HEK293 (cell line): ENCODE data around the gene MRPL14.

Source experiments
- CTCF ChIA-PET: fragments of 350-600 bp; formaldehyde crosslinking; extraction: SDS; loops from one replicate; lab custom pipeline; 2021; ENCODE audit warnings: antibody characterized with exemption; lab: Yijun Ruan, JAX
- POLR2A ChIA-PET: fragments of 300-600 bp; formaldehyde crosslinking; extraction: SDS; loops from one replicate; lab custom pipeline; 2020; ENCODE audit warnings: antibody characterized with exemption, inconsistent platforms; lab: Yijun Ruan, JAX
- H3K27ac ChIP-seq: fragments of 200-500 bp; sonication (Bioruptor generic); 2 replicates; pipeline ENCODE4 v1.5.1; 2014; ENCODE audit warnings: low read depth, low read length, control low read depth, inconsistent platforms; ENCODE audit errors: extremely low read depth
- H3K36me3 ChIP-seq, 2 experiments: fragments of 200-500 bp in 1 of 2; sonication (Bioruptor generic) in 1 of 2; 1 replicate in 1 of 2; 2 replicates in 1 of 2; pipeline ENCODE4 v1.5.1; 2014 to 2017; ENCODE audit warnings: inconsistent platforms in 2 of 2, low read length in 2 of 2; ENCODE audit not compliant: control insufficient read depth in 2 of 2, insufficient read depth in 1 of 2
- H3K4me1 ChIP-seq: fragments of 200-500 bp; sonication (Bioruptor generic); 2 replicates; pipeline ENCODE4 v1.5.1; 2014; ENCODE audit warnings: mild to moderate bottlenecking, low read length, inconsistent platforms; ENCODE audit not compliant: control insufficient read depth, insufficient read depth
- H3K4me3 ChIP-seq: 2 replicates; pipeline ENCODE4 v1.5.1; 2011; ENCODE audit warnings: low read depth, mild to moderate bottlenecking, control low read depth, low read length, moderate library complexity
- H3K9me3 ChIP-seq: fragments of 200-500 bp; sonication (Bioruptor generic); 2 replicates; pipeline ENCODE4 v1.5.1; 2014; ENCODE audit warnings: low read depth, low read length, inconsistent platforms; ENCODE audit not compliant: control insufficient read depth, insufficient read depth
- BCL11B ChIP-seq: fragments of 450-650 bp; formaldehyde crosslinking; IDR thresholded peaks from 2 replicates; pipeline ENCODE4 v1.5.1; 2016; ENCODE audit warnings: low read depth, missing biosample characterization, missing genetic modification characterization
- GLIS2 ChIP-seq: fragments of 450-650 bp; formaldehyde crosslinking; IDR thresholded peaks from 2 replicates; pipeline ENCODE4 v1.5.1; 2016; ENCODE audit warnings: missing biosample characterization, missing genetic modification characterization
- HOXD13 ChIP-seq: sonication (generic); formaldehyde crosslinking; IDR thresholded peaks from 2 replicates; pipeline ENCODE4 v1.8.0; 2022; ENCODE audit warnings: missing genetic modification reagents, borderline replicate concordance
- KLF10 ChIP-seq: fragments of 450-650 bp; IDR thresholded peaks from 2 replicates; pipeline ENCODE4 v1.5.1; 2018; ENCODE audit warnings: missing biosample characterization, mild to moderate bottlenecking, missing genetic modification characterization
- KLF16 ChIP-seq: fragments of 450-650 bp; formaldehyde crosslinking; IDR thresholded peaks from 2 replicates; pipeline ENCODE4 v1.5.1; 2017; ENCODE audit warnings: missing biosample characterization, missing genetic modification characterization
- PATZ1 ChIP-seq: fragments of 450-650 bp; formaldehyde crosslinking; IDR thresholded peaks from 2 replicates; pipeline ENCODE4 v1.5.1; 2016; ENCODE audit warnings: missing biosample characterization, missing genetic modification characterization
- PRDM1 ChIP-seq: fragments of 450-650 bp; formaldehyde crosslinking; IDR thresholded peaks from 2 replicates; pipeline ENCODE4; 2016; ENCODE audit warnings: missing biosample characterization, missing genetic modification characterization
- ZBTB17 ChIP-seq: fragments of 450-650 bp; formaldehyde crosslinking; IDR thresholded peaks from 2 replicates; pipeline ENCODE4 v1.5.1; 2016; ENCODE audit warnings: missing biosample characterization, missing genetic modification characterization
- ZBTB48 ChIP-seq: fragments of 450-650 bp; formaldehyde crosslinking; IDR thresholded peaks from 2 replicates; pipeline ENCODE4 v1.5.1; 2016; ENCODE audit warnings: missing biosample characterization, missing genetic modification characterization
- ZIC2 ChIP-seq: fragments of 450-650 bp; formaldehyde crosslinking; IDR thresholded peaks from 2 replicates; pipeline ENCODE4 v1.5.1; 2016; ENCODE audit warnings: missing biosample characterization, missing genetic modification characterization
- ZNF10 ChIP-seq: fragments of 450-650 bp; formaldehyde crosslinking; IDR thresholded peaks from 2 replicates; pipeline ENCODE4 v1.5.1; 2017; ENCODE audit warnings: missing biosample characterization, missing genetic modification characterization
- ZNF114 ChIP-seq: fragments of 450-650 bp; formaldehyde crosslinking; IDR thresholded peaks from 2 replicates; pipeline ENCODE4 v1.5.0; 2017; ENCODE audit warnings: missing biosample characterization, missing genetic modification characterization
- ZNF133 ChIP-seq: fragments of 450-650 bp; formaldehyde crosslinking; IDR thresholded peaks from 2 replicates; pipeline ENCODE4 v1.5.1; 2016; ENCODE audit warnings: missing biosample characterization, missing genetic modification characterization
- ZNF16 ChIP-seq: fragments of 450-650 bp; formaldehyde crosslinking; IDR thresholded peaks from 2 replicates; pipeline ENCODE4 v1.5.1; 2016; ENCODE audit warnings: low read depth, missing biosample characterization, missing genetic modification characterization
- ZNF2 ChIP-seq: fragments of 450-650 bp; formaldehyde crosslinking; IDR thresholded peaks from 2 replicates; pipeline ENCODE4 v1.5.1; 2016; ENCODE audit warnings: missing biosample characterization, missing genetic modification characterization
- ZNF335 ChIP-seq: fragments of 450-650 bp; formaldehyde crosslinking; conservative IDR thresholded peaks from 2 replicates; pipeline ENCODE4 v1.5.1; 2016; ENCODE audit warnings: missing biosample characterization, missing genetic modification characterization
- ZNF341 ChIP-seq: fragments of 450-650 bp; formaldehyde crosslinking; IDR thresholded peaks from 2 replicates; pipeline ENCODE4; 2016; ENCODE audit warnings: low read depth, missing biosample characterization, missing genetic modification characterization
- ZNF350 ChIP-seq: fragments of 450-650 bp; formaldehyde crosslinking; IDR thresholded peaks from 2 replicates; pipeline ENCODE4 v1.5.0; 2017; ENCODE audit warnings: missing biosample characterization, mild to moderate bottlenecking, missing genetic modification characterization
- ZNF37A ChIP-seq: fragments of 450-650 bp; IDR thresholded peaks from 2 replicates; pipeline ENCODE4 v1.5.1; 2018; ENCODE audit warnings: missing biosample characterization, missing genetic modification characterization
- ZNF600 ChIP-seq: fragments of 450-650 bp; formaldehyde crosslinking; IDR thresholded peaks from 2 replicates; pipeline ENCODE4 v1.5.1; 2016; ENCODE audit warnings: missing biosample characterization, missing genetic modification characterization
- ZNF610 ChIP-seq: fragments of 450-650 bp; formaldehyde crosslinking; IDR thresholded peaks from 2 replicates; pipeline ENCODE4 v1.5.1; 2016; ENCODE audit warnings: missing biosample characterization, missing genetic modification characterization, borderline replicate concordance
- ZNF664 ChIP-seq: fragments of 450-650 bp; formaldehyde crosslinking; IDR thresholded peaks from 2 replicates; pipeline ENCODE4 v1.5.1; 2016; ENCODE audit warnings: missing biosample characterization, missing genetic modification characterization
- ZNF792 ChIP-seq: fragments of 450-650 bp; formaldehyde crosslinking; IDR thresholded peaks from 2 replicates; pipeline ENCODE4 v1.5.1; 2016; ENCODE audit warnings: missing biosample characterization, missing genetic modification characterization
- TF ChIP-seq, protein P1 (sequence below): fragments of 450-650 bp; formaldehyde crosslinking; IDR thresholded peaks from 2 replicates; pipeline ENCODE4 v1.5.1; 2016; ENCODE audit warnings: missing biosample characterization, missing genetic modification characterization
- TF ChIP-seq, protein P2 (sequence below): fragments of 450-650 bp; formaldehyde crosslinking; IDR thresholded peaks from 2 replicates; pipeline ENCODE4 v1.5.1; 2016; ENCODE audit warnings: missing biosample characterization, missing genetic modification characterization, borderline replicate concordance

The MRPL14 gene

DNA sequence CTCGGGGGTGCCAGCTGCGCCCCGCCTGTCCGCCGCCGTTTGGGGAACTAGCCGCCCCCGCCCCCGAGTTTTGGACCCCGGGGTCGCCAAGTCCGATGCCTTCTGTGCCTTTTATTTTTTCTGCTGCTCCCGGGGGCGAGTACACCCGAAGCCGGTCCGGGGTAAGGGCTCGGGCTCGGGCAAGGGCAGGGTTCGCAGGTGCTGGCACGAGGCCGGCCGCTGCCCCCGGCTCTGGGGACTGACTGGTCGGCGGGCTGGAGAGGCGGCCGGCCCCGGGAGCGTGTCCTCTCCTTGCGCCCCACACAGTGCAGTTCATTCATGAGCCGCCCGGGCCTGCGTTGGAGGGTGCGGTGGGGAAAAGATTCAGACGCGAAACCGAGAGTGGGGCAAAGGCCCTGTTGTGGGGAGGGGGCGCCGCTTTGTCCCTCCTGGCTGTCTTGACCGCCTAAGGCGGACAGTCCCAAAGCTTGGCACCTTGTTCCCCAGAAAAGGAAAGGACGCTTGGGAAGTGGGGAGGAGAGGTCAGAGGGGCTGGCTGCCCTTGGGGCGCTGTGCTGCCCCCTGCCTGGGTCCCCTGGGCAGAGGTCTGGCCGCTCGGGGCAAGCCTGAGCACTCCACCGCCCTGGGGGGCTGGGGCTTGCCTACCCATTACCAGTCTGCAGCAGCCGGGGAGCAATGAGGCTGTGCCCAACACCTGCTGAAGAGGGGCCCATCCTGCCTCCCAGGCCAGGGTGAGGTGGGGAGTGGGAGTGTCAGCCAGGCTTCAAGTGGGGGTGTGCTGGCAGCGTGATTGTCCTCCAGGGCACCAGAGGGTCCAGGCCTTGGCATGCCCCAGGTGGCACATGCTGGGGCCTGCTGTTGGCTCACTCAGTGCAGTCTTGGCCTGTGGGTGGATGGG is 1.0 kb upstream of the MRPL14 start (continued):
- TF ChIP-seq KLF10 (tag by site-specific recombination) (no peak), ZIC2 (tag by site-specific recombination) (peak; percentile 63; the same call in 1 of the 2 replicates), ZNF10 (tag by site-specific recombination) (peak; percentile 72; the same call in 1 of the 2 replicates), PATZ1 (peak; percentile 73; the same call in 1 of the 2 replicates), GLIS2 (tag by site-specific recombination) (peak; percentile 74), ZNF610 (tag by site-specific recombination) (no peak), ZNF350 (no peak), ZBTB48 (0 out of 2 replicates have a peak, but pooled peaks have one; percentile 18)
- TF ChIP-seq, protein P1, sequence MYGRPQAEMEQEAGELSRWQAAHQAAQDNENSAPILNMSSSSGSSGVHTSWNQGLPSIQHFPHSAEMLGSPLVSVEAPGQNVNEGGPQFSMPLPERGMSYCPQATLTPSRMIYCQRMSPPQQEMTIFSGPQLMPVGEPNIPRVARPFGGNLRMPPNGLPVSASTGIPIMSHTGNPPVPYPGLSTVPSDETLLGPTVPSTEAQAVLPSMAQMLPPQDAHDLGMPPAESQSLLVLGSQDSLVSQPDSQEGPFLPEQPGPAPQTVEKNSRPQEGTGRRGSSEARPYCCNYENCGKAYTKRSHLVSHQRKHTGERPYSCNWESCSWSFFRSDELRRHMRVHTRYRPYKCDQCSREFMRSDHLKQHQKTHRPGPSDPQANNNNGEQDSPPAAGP: no peak
- TF ChIP-seq, all 188 proteins: peak for 16

DNA sequence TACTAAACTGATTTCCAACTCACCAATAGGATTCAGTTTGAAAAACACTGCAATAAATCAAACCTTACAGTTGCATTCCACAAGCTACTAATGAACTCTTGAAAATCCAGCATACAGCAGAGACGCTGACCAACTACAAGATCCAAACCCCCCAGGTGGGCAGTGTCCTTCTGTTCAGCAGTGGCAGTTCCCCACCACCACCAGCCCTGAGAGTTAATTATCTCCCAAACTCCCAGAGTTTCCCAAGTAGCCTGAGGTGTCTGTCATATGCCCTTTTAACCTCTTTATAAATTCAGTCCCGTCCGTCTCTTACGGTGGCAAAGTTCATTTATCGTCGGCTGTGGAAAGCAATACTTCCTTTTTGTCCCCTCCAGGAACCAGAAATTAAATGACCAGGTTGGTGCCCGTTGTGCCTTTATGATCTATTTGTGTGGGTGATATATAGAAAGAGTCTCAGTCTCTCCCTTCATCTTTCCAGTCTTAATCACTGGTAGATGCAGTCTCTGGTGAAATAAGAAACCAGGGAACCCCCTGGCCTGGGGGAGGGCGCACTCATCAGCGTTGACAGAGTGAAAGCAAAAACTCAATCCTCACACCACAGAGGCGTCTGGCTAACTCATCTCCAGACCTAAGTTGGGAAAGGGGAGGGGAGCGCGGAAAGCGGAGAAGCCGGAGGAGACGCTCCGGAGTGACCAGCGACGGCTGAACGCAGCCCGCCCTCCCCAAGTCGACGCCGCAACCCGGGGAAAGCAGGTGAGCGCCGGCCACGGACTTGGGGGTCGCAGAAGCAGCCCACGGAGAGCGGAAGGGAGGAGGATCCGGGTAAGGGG is 717 bp downstream of the MRPL14 start:
- ChIA-PET POLR2A (interaction anchor here (0.8 to 1.5 kb wide), 9 partner anchors 9 to 120 kb away, joined by 3 to 7 read pairs (median 5); partner anchors contain the start of gene HSP90AB1), CTCF (interaction anchor here (0.6 kb wide), 1 partner anchor 142 kb away, joined by 3 read pairs; no protein-coding TSS in a partner anchor)
- Histone ChIP-seq H3K27ac (peak overlapping the region; percentile 65; the same call in 1 of the 2 replicates), H3K36me3 (peaks cover 0 to 17% of the 10 kb centered on the region in 2 experiments; a peak in 2 of 3 replicates), H3K4me1 (peaks cover 23% of the 10 kb centered on the region), H3K9me3 (no peaks in the 10 kb centered on the region), H3K4me3 (peak overlapping the region; percentile 85)
- TF ChIP-seq ZNF600 (tag by site-specific recombination) (0 out of 2 replicates have a peak, but pooled peaks have one; percentile 6), HOXD13 (no peak), ZNF792 (tag by site-specific recombination) (no peak), GLIS2 (tag by site-specific recombination) (0 out of 2 replicates have a peak, but pooled peaks have one; percentile 37), ZNF341 (tag by site-specific recombination) (peak; percentile 93), PATZ1 (peak; percentile 76), ZBTB17 (peak; percentile 58; the same call in 1 of the 2 replicates), BCL11B (tag by site-specific recombination) (no peak), ZNF664 (tag by site-specific recombination) (no peak), KLF16 (tag by site-specific recombination) (0 out of 2 replicates have a peak, but pooled peaks have one; percentile 27), ZNF335 (tag by site-specific recombination) (peak; percentile 30), ZNF37A (tag by site-specific recombination) (no peak), ZNF133 (no peak), ZNF2 (tag by site-specific recombination) (no peak), ZNF114 (tag by site-specific recombination) (no peak), ZNF16 (tag by site-specific recombination) (no peak), PRDM1 (no peak)
- TF ChIP-seq, protein P2, sequence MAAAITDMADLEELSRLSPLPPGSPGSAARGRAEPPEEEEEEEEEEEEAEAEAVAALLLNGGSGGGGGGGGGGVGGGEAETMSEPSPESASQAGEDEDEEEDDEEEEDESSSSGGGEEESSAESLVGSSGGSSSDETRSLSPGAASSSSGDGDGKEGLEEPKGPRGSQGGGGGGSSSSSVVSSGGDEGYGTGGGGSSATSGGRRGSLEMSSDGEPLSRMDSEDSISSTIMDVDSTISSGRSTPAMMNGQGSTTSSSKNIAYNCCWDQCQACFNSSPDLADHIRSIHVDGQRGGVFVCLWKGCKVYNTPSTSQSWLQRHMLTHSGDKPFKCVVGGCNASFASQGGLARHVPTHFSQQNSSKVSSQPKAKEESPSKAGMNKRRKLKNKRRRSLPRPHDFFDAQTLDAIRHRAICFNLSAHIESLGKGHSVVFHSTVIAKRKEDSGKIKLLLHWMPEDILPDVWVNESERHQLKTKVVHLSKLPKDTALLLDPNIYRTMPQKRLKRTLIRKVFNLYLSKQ: no peak
